Stomach (tissue), 4 donors: Measurements from ENCODE around the gene KDM2A.
"Not testable (repeated sequence)": the region's sequence is repeated elsewhere in the genome, so short reads cannot be mapped to it uniquely, and the experiment has no call there.

Experiments
- POLR2A ChIP-seq, 4 donors: fragments of 450-650 bp; IDR thresholded peaks; one replicate each; pipeline ENCODE4 v1.6.1; 2016; ENCODE audit warnings: antibody characterized with exemption in 4 of 4, control low read depth in 2 of 4, mild to moderate bottlenecking in 1 of 4, moderate library complexity in 1 of 4
- TF ChIP-seq, protein P1 (sequence below), 7 experiments: fragments of 450-650 bp in 4 of 7; fragments of 200-600 bp in 3 of 7; sonication (generic) in 3 of 7; IDR thresholded peaks; one replicate each; pipeline ENCODE4 v1.5.1; 2016 to 2019; ENCODE audit warnings: antibody characterized with exemption in 7 of 7, control low read depth in 2 of 7, mild to moderate bottlenecking in 1 of 7

DNA sequence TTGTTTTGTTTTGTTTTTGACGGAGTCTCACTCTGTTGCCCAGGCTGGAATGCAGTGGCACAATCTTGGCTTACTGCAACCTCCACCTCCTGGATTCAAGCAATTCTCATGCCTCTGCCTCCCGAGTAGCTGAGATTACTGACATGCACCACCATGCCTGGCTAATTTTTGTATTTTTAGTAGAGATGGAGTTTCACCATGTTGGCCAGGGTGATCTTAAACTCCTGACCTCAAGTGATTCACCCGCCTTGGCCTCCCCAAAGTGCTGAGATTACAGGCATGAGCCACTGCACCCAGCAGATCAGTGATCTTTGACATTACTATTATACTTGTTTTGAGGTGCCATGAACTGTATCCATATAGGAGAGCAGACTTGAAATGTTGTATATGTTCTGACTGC is 79.7 kb downstream of the KDM2A start:
- TF ChIP-seq POLR2A (IDR thresholded peaks at IDR 0.05), result not testable (repeated sequence)
- TF ChIP-seq, protein P1, sequence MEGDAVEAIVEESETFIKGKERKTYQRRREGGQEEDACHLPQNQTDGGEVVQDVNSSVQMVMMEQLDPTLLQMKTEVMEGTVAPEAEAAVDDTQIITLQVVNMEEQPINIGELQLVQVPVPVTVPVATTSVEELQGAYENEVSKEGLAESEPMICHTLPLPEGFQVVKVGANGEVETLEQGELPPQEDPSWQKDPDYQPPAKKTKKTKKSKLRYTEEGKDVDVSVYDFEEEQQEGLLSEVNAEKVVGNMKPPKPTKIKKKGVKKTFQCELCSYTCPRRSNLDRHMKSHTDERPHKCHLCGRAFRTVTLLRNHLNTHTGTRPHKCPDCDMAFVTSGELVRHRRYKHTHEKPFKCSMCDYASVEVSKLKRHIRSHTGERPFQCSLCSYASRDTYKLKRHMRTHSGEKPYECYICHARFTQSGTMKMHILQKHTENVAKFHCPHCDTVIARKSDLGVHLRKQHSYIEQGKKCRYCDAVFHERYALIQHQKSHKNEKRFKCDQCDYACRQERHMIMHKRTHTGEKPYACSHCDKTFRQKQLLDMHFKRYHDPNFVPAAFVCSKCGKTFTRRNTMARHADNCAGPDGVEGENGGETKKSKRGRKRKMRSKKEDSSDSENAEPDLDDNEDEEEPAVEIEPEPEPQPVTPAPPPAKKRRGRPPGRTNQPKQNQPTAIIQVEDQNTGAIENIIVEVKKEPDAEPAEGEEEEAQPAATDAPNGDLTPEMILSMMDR (IDR thresholded peaks at IDR 0.05), result not testable (repeated sequence)
